ENCODE data around the gene YAF2. TPM values are rescaled to one million over a fixed set of nuclear protein-coding genes. Genes with fewer than 3 reads are reported as not detected.

The YAF2 gene
- total RNA-seq, 1 donor from 2014 or later: 52.5 TPM

- TF ChIP-seq, protein P1, sequence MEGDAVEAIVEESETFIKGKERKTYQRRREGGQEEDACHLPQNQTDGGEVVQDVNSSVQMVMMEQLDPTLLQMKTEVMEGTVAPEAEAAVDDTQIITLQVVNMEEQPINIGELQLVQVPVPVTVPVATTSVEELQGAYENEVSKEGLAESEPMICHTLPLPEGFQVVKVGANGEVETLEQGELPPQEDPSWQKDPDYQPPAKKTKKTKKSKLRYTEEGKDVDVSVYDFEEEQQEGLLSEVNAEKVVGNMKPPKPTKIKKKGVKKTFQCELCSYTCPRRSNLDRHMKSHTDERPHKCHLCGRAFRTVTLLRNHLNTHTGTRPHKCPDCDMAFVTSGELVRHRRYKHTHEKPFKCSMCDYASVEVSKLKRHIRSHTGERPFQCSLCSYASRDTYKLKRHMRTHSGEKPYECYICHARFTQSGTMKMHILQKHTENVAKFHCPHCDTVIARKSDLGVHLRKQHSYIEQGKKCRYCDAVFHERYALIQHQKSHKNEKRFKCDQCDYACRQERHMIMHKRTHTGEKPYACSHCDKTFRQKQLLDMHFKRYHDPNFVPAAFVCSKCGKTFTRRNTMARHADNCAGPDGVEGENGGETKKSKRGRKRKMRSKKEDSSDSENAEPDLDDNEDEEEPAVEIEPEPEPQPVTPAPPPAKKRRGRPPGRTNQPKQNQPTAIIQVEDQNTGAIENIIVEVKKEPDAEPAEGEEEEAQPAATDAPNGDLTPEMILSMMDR (IDR thresholded peaks at IDR 0.05; ENCODE audit: partially characterized antibody, unreplicated experiment): no peak
- Mint-ChIP-seq H3K27ac (ENCODE audit: unreplicated experiment) (no peak overlapping the region), H3K27me3 (ENCODE audit: unreplicated experiment) (peaks cover 3% of the 10 kb centered on the region), H3K4me1 (ENCODE audit: low read depth, unreplicated experiment) (no peaks in the 10 kb centered on the region), H3K9me3 (ENCODE audit: unreplicated experiment) (no peaks in the 10 kb centered on the region), H3K36me3 (ENCODE audit: unreplicated experiment) (no peaks in the 10 kb centered on the region), H3K4me3 (ENCODE audit: unreplicated experiment) (no peak overlapping the region)
- DNase-seq: no peak
Observed at GRCh38 chr12:42266579-42267230, 28.7 kb upstream of the YAF2 start.

DNA sequence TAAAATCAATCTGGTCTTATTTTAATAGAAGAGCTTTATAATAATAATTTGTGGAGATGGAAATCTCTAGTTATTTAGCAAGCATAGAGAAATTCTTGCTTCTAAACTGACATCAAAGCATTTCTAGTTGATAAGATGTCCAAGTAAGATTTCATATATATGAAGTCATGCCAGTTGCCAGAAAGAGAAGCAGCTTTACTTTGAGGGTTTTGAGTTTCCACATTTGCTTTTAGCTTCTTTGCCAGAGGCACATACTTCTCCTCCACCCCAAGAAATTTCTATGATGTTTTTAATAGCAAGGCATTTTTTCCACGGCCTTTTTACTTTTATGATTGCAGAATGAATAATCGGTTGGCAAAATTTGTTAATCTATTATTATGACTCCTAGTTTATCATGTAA lies 24.2 kb upstream of the YAF2 start:
- TF ChIP-seq, protein P1 (IDR thresholded peaks at IDR 0.05; ENCODE audit: partially characterized antibody, unreplicated experiment): no peak
- Mint-ChIP-seq H3K9me3 (ENCODE audit: unreplicated experiment) (no peaks in the 10 kb centered on the region), H3K36me3 (ENCODE audit: unreplicated experiment) (no peaks in the 10 kb centered on the region), H3K4me3 (ENCODE audit: unreplicated experiment) (no peak overlapping the region), H3K27ac (ENCODE audit: unreplicated experiment) (no peak overlapping the region), H3K4me1 (ENCODE audit: low read depth, unreplicated experiment) (no peaks in the 10 kb centered on the region), H3K27me3 (ENCODE audit: unreplicated experiment) (no peaks in the 10 kb centered on the region)
- DNase-seq: no peak

- H3K36me3 Mint-ChIP-seq (ENCODE audit: unreplicated experiment): no peaks in the 10 kb centered on the region
- TF ChIP-seq, protein P1 (IDR thresholded peaks at IDR 0.05; ENCODE audit: partially characterized antibody, unreplicated experiment): no peak
Observed at GRCh38 chr12:42261708-42262107, 23.7 kb upstream of the YAF2 start.

GRCh38 chr12:42260518-42260917 lies 22.5 kb upstream of the YAF2 start:
- Mint-ChIP-seq H3K27me3 (ENCODE audit: unreplicated experiment) (no peaks in the 10 kb centered on the region), H3K4me3 (ENCODE audit: unreplicated experiment) (no peak overlapping the region), H3K4me1 (ENCODE audit: low read depth, unreplicated experiment) (no peaks in the 10 kb centered on the region), H3K9me3 (ENCODE audit: unreplicated experiment) (no peaks in the 10 kb centered on the region), H3K27ac (ENCODE audit: unreplicated experiment) (no peak overlapping the region), H3K36me3 (ENCODE audit: unreplicated experiment) (no peaks in the 10 kb centered on the region)
- TF ChIP-seq, protein P1 (IDR thresholded peaks at IDR 0.05; ENCODE audit: partially characterized antibody, unreplicated experiment): no peak
- DNase-seq: no peak

More at GRCh38 chr12:42261708-42262107, 23.7 kb upstream of the YAF2 start:
- Mint-ChIP-seq H3K9me3 (ENCODE audit: unreplicated experiment) (no peaks in the 10 kb centered on the region), H3K27ac (ENCODE audit: unreplicated experiment) (no peak overlapping the region), H3K4me1 (ENCODE audit: low read depth, unreplicated experiment) (no peaks in the 10 kb centered on the region), H3K4me3 (ENCODE audit: unreplicated experiment) (no peak overlapping the region), H3K27me3 (ENCODE audit: unreplicated experiment) (no peaks in the 10 kb centered on the region)
- no peak for DNase-seq

DNA sequence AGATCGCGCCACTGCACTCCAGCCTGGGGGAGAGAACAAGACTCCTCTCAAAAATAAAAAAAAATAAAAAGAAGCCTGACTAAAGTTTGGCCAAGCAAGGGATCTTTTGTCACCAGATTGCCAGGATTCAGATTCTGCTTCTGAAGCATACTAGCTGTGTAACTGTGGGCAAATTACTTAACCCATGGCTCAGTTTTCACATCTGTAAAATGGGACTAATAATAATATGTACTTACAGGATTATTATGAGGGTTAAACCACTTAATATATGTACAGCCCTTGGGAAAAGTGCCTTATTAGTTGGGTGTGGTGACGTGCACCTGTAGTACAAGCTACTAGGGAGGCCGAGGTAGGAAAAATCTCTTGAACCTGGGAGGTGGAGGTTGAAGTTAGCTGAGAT lies 21.7 kb upstream of the YAF2 start:
- DNase-seq: no peak
- no peaks in the 10 kb centered on the region for H3K27me3 Mint-ChIP-seq (ENCODE audit: unreplicated experiment)
- no peaks in the 10 kb centered on the region for H3K9me3 Mint-ChIP-seq (ENCODE audit: unreplicated experiment)
- TF ChIP-seq, protein P1 (IDR thresholded peaks at IDR 0.05; ENCODE audit: partially characterized antibody, unreplicated experiment): no peak
- no peaks in the 10 kb centered on the region for H3K4me1 Mint-ChIP-seq (ENCODE audit: low read depth, unreplicated experiment)
- no peaks in the 10 kb centered on the region for H3K36me3 Mint-ChIP-seq (ENCODE audit: unreplicated experiment)
- H3K27ac Mint-ChIP-seq (ENCODE audit: unreplicated experiment): no peak overlapping the region
- no peak overlapping the region for H3K4me3 Mint-ChIP-seq (ENCODE audit: unreplicated experiment)

Measured in glutamatergic neuron (in vitro differentiated cells).